Stomach (tissue), 9 donors: ENCODE measurements around the gene COL1A1. TPM values are rescaled to one million over a fixed set of nuclear protein-coding genes. Genes with fewer than 3 reads are reported as not detected.

Experiments used
- DNase-seq, 2 donors: peaks; one replicate each; pipeline versions ENCODE4 v3.0.0 to v3.0.0-alpha.2; 2013 to 2019
- H3K27ac ChIP-seq, 5 donors: fragments of 200-600 bp in 4 of 5; sonication (generic) in 4 of 5; one replicate each; pipeline ENCODE4 v1.5.1; 2013 to 2019; ENCODE audit warnings: mild to moderate bottlenecking in 1 of 5, moderate library complexity in 1 of 5
- H3K27me3 ChIP-seq, 3 donors: fragments of 200-600 bp; sonication (generic); one replicate each; pipeline ENCODE4 v1.5.1; 2017 to 2019; ENCODE audit warnings: mixed run types in 1 of 3
- H3K36me3 ChIP-seq, 4 donors: fragments of 200-600 bp; sonication (generic); 1 replicate in 3 of 4; 2 replicates in 1 of 4; pipeline ENCODE4 v1.5.1; 2016 to 2019
- H3K4me1 ChIP-seq, 4 donors: fragments of 200-600 bp; sonication (generic); one replicate each; pipeline ENCODE4 v1.5.1; 2016 to 2019
- H3K4me3 ChIP-seq, 4 donors: fragments of 200-600 bp; sonication (generic) in 3 of 4; one replicate each; pipeline ENCODE4 v1.5.1; 2016 to 2019; ENCODE audit warnings: mild to moderate bottlenecking in 1 of 4
- H3K9me3 ChIP-seq, 4 donors: fragments of 200-600 bp; sonication (generic); one replicate each; pipeline ENCODE4 v1.5.1; 2016 to 2019
- CTCF ChIP-seq, 7 experiments: fragments of 450-650 bp in 4 of 7; fragments of 200-600 bp in 3 of 7; sonication (generic) in 3 of 7; IDR thresholded peaks; one replicate each; pipeline ENCODE4 v1.5.1; 2016 to 2019; ENCODE audit warnings: antibody characterized with exemption in 7 of 7, control low read depth in 2 of 7, mild to moderate bottlenecking in 1 of 7
- EP300 ChIP-seq: sonication (generic); formaldehyde crosslinking; IDR thresholded peaks from one replicate; pipeline ENCODE4 v1.6.1; 2017; ENCODE audit warnings: antibody characterized with exemption
- POLR2A ChIP-seq, 4 donors: fragments of 450-650 bp; IDR thresholded peaks; one replicate each; pipeline ENCODE4 v1.6.1; 2016; ENCODE audit warnings: antibody characterized with exemption in 4 of 4, control low read depth in 2 of 4, mild to moderate bottlenecking in 1 of 4, moderate library complexity in 1 of 4
- POLR2AphosphoS5 ChIP-seq, 3 donors: sonication (generic); formaldehyde crosslinking; IDR thresholded peaks; one replicate each; pipeline ENCODE4 v1.6.1; 2016; ENCODE audit warnings: antibody characterized with exemption in 3 of 3
- WGBS, 5 donors: extraction: QIAGEN DNeasy Blood & Tissue Kit in 3 of 5; methylation state at CpG; one replicate each; pipeline versions ENCODE4 v1.1.5 to v1.1.7; 2013 to 2018; 5-methylcytosine and 5-hydroxymethylcytosine counted together
- intact Hi-C: fragments of 100-400 bp; cut with DNase I; formaldehyde crosslinking; loops from one replicate; pipeline ENCODE4 v1.15.1; 2023; ENCODE audit warnings: low total_unique reads
- polyA plus RNA-seq, 3 donors: library from polyadenylated mRNA; stranded (reverse); fragments of 200-250 nt; gene quantifications; one replicate each; pipeline ENCODE4 v1.2.3, GENCODE V29; 2013
- total RNA-seq, 5 donors: library from RNA; depleted of rRNA; stranded (reverse); fragments of >200 nt; gene quantifications; one replicate each; pipeline versions ENCODE4 v1.1.0 to v1.2.3, GENCODE V29; 2014 to 2016
- donor health status: healthy with polysubstance abuse.
- donor health status: Bipolar disorder and iron deficiency.
- donor health status: healthy.

The COL1A1 gene
- total and polyA plus RNA-seq, 8 donors, result 17.9 to 1,931 (median 142) TPM

GRCh38 chr17:50151041-50151936 is 50.1 kb downstream of the COL1A1 start:
- intact Hi-C loops, result no loop called here
- Histone ChIP-seq H3K36me3 (no peaks in the 10 kb centered on the region), H3K4me1 (peaks cover 61 to 88% (median 73%) of the 10 kb centered on the region in 4 donors), H3K27ac (peak overlapping the region; percentile 80 to 97 (median 92)), H3K27me3 (no peaks in the 10 kb centered on the region), H3K4me3 (peak overlapping the region; percentile 75 to 93 (median 85)), H3K9me3 (no peaks in the 10 kb centered on the region)
- TF ChIP-seq POLR2A (IDR thresholded peaks at IDR 0.05) (no peak), CTCF (IDR thresholded peaks at IDR 0.05) (peak in 5 of 7 experiments; percentile 31 to 92 (median 83)), EP300 (no peak), POLR2AphosphoS5 (IDR thresholded peaks at IDR 0.05) (peak in 2 of 3 donors; percentile 47 to 48)
- 0 to 2% (median 1%) methylated on average over 32 to 40 of the region's 40 CpGs for WGBS, 5 donors
- peak; percentile 91 to 97 for DNase-seq

GRCh38 chr17:50150354-50151040 is 50.9 kb downstream of the COL1A1 start, which contains the start of gene PPP1R9B:
Gene PPP1R9B (minus strand): TSS chr17:50150677. CDS start chr17:50150513, 164 bp downstream.
- Histone ChIP-seq H3K4me1 (peaks cover 69 to 91% (median 80%) of the 10 kb centered on the region in 4 donors), H3K36me3 (peaks cover 0 to 6% (median 3%) of the 10 kb centered on the region in 4 donors), H3K4me3 (peak within 1 kb of the TSS; percentile 75 to 93 (median 85)), H3K27ac (peak within 1 kb of the TSS; percentile 80 to 97 (median 92)), H3K9me3 (no peaks in the 10 kb centered on the region), H3K27me3 (no peaks in the 10 kb centered on the region)
- TF ChIP-seq POLR2AphosphoS5 (IDR thresholded peaks at IDR 0.05) (no peak), POLR2A (IDR thresholded peaks at IDR 0.05) (no peak), CTCF (IDR thresholded peaks at IDR 0.05) (no peak)
- intact Hi-C loops, result no loop called here
- 0 to 1% (median 0%) methylated on average over 47 to 69 of the region's 69 CpGs for WGBS, 5 donors
- no peak for DNase-seq

DNA sequence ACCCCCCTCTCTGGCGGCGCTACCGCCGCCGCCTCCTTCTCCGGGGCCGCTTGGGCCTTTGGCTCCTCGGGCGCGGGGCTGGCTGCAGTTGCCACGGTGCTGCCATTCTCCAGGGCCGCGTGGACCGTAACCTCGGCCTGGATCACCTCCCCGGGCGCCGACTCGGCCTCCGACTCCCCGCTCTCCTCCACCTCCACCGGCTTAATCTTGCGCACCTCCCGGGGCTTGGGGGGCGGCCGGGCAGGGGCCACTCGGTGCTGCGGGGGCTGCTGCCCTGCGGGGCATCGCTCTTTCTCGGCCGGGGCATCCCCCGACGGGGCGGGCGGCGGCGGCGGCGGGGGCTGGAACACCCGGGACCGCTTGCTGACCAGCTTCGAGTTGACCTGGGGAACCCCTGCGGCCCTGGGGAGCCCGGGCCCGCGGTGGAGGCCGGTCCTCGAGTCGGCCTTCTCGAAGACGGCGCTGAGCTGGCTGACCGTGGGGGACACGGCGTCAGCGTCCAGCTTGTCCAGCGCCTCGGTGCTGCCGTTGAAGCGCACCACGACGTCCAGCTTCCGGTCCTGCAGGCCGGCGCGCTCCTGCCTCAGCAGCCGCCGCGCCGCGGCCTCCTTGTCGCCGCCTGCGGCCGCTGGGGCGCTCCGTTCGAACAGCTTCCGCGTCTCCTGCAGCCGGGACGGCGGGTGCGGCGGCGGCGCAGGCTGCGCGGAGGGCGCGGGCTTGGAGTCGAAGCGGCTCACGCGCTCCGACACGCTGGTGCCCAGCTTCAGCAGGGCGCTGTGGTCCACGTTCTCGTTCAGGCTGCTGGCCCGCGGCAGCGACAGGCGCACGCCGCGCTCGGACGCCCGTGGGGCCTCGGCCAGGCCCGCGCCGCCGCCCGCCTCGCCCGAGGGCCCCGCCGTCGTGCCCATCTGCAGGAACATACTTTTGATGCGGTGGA is 51.7 kb downstream of the COL1A1 start:
- WGBS, 5 donors, result 0 to 2% (median 1%) methylated on average over 41 to 123 of the region's 123 CpGs
- DNase-seq, result peak; percentile 77 to 89
- no peaks in the 10 kb centered on the region for H3K9me3 ChIP-seq
- H3K36me3 ChIP-seq, result peaks cover 5 to 14% (median 11%) of the 10 kb centered on the region in 4 donors
- peak overlapping the region; percentile 80 to 97 (median 92) for H3K27ac ChIP-seq
- H3K4me3 ChIP-seq, result peak overlapping the region; percentile 75 to 93 (median 85)
- intact Hi-C loops, result no loop called here
- no peaks in the 10 kb centered on the region for H3K27me3 ChIP-seq
- TF ChIP-seq POLR2A (IDR thresholded peaks at IDR 0.05) (no peak), POLR2AphosphoS5 (IDR thresholded peaks at IDR 0.05) (peak in 2 of 3 donors; percentile 24 to 54), CTCF (IDR thresholded peaks at IDR 0.05) (peak in 2 of 7 experiments; percentile 7 to 29)
- peaks cover 66 to 91% (median 84%) of the 10 kb centered on the region in 4 donors for H3K4me1 ChIP-seq
